PFSK-1 (cell line): ENCODE results near the gene TEX30.

ENCODE experiments used
- POLR2AphosphoS5 ChIP-seq: IDR thresholded peaks from 2 replicates; pipeline ENCODE4 v1.6.1; 2012; ENCODE audit warnings: low read depth, mild to moderate bottlenecking, control low read depth, low read length, moderate library complexity
- SIN3A ChIP-seq: IDR thresholded peaks from 2 replicates; pipeline ENCODE4 v1.6.1; 2012; ENCODE audit warnings: mild to moderate bottlenecking, low read length, moderate library complexity, borderline replicate concordance; ENCODE audit not compliant: insufficient read depth
- TAF1 ChIP-seq: IDR thresholded peaks from 2 replicates; pipeline ENCODE4 v1.6.1; 2012; ENCODE audit warnings: low read length, control low read depth, borderline replicate concordance; ENCODE audit not compliant: insufficient read depth

DNA sequence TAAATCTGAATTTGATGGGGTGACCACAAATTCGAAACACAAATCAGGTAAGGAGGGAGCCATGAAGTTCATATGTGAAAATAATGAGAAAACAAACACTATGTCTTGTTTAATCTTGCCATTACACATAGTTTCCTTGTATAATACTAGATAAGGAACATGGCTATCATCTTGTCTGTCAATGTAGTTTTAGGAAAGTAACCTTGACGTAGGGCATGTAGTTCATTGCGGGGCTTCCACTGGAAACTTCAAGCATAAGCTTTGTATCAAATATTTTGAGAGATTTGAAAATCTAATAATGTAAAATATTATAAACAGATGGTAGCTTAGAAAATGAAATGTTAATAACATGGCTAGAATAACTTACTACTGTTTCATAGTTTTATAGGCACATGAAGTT is 34.1 kb upstream of the TEX30 start:
- TF ChIP-seq TAF1 (no peak), POLR2AphosphoS5 (no peak), SIN3A (no peak)
